Right forelimb (tissue), 1 donor: ENCODE results near the gene CACNA1S.
A peak's percentile ranks its signal among the peaks of the same experiment; 100 is the strongest.

Experiments used
- DNase-seq: peaks from one replicate; pipeline ENCODE4 v3.0.0-alpha.2; 2018

CACNA1S gene

DNA sequence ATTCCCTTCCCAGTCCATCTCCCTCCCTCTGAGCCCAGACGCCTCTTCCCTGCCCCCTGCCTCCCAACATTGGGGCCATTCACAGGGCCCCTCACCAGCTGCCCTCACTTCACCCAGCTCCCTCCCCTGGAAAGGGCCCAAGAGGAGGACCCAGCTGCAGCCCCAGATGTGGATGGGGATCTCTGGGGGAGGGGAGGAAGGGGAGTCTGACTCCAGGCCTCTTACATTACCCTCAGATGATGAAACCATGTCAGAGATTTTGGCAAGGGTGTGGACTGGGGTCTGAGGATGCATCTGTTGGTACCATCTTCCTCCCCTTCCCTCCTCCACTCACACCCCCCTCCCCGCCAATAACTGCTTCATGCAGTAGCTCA, 87.6 kb downstream of the CACNA1S start:
- DNase-seq = no peak

DNA sequence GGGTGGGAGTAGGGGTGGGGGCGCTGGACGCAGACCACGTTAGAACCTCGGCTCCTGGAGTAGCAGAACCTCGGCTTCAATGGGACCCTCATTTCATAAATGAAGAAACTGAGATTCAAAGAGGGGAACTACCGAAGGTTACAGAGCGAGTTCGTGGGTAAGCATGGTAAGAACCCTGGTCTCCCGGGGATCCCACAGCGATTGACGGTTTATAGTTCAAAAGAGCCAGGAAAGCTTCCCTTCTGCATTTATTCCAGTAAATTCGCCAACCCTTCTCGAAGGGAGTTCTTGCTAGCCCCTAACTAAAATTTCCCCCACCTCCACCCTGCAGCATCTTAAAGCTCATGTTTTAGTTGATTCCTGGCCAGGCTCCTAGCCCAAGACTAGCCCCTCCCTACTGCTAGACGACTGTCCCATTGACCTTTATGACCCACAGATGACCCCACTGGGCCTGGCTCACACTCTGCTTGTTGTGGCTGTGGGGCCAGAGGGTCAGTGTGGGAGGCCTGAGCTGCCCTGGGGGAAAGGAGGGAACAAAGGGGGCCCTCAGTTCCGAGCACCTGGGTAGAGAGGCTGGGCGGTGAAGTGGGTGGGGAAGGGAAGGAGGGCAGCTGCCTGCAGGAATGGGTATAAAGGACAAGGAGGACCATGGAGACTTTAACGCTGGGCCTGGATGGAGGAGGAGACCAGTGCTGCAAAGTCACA, 88.2 kb downstream of the CACNA1S start:
- DNase-seq = no peak

DNA sequence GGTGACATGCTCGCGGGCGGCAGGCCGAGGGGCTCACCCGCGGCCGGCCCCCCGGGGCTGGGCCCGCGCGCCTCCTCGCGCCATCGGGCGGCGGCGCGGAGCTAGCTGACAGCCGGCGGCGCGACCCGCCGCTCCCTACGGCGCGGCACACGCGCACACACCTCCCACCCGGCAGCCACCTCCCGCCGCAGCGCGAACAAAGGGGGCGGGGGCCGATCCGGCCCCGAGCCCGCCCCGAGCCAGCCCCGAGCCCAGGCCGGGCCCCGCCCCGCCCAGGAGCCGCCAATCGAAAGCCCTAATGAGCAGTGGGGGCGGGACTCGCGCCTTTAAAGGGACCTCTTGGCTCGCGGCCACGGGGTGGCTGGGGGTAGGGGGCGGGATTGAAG, 88.7 kb downstream of the CACNA1S start, which contains the start of gene KIF21B:
TSS of gene KIF21B (minus strand) at position 198 of the 386 bp plus-strand sequence. CDS start 331 bp downstream, outside the sequence.
- DNase-seq = peak; percentile 83

DNA sequence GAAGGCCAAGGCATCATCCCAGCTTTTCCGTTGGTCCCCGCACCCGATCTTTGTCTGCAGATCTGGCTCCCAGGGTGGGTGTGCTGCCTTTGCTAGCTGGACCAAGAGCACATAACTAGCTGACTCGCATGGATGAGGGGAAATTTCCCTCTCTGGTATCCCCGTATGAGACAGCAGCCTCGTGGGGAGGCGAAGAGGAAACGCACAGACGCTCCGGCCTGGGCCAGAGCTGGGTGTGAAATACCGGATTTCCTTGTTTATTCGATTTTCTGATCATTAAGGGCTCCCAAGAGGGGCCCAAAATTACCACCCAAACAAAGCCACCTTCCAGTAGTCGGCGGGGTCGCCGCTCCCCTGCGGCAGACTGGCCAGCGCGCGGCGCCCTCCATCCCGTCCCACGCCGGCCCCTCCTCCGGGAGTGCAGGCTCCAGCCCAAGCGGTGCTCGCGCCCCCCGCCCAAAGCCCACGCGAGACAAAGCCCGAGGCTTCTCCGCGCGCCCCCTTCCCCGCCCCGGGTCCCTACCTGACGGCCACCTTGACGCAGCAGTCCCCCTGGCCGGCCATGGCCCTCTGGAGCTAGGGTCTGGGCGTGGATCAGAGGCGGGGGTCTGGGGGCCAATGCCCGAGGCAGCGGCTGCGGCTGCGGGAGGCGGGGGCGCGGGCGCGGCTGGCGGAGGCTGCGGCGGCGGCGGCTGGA, 89.3 kb downstream of the CACNA1S start:
- no peak for DNase-seq

DNA sequence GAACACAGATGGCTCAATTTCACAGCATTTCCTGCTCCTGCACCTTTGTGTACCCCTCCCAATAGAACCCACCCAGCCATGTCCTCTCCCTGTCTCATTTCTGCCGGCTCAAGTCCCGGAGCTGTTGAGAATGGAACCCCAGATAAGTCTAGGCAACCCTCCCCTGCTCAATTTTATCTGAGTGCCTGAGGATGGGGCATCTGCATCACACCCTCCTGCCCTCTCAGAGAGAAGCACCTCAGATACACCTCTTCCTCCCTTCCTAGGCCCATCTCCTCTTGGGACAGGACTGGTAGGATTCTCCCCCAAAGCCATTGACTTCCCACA, 89.8 kb downstream of the CACNA1S start:
- no peak for DNase-seq

DNA sequence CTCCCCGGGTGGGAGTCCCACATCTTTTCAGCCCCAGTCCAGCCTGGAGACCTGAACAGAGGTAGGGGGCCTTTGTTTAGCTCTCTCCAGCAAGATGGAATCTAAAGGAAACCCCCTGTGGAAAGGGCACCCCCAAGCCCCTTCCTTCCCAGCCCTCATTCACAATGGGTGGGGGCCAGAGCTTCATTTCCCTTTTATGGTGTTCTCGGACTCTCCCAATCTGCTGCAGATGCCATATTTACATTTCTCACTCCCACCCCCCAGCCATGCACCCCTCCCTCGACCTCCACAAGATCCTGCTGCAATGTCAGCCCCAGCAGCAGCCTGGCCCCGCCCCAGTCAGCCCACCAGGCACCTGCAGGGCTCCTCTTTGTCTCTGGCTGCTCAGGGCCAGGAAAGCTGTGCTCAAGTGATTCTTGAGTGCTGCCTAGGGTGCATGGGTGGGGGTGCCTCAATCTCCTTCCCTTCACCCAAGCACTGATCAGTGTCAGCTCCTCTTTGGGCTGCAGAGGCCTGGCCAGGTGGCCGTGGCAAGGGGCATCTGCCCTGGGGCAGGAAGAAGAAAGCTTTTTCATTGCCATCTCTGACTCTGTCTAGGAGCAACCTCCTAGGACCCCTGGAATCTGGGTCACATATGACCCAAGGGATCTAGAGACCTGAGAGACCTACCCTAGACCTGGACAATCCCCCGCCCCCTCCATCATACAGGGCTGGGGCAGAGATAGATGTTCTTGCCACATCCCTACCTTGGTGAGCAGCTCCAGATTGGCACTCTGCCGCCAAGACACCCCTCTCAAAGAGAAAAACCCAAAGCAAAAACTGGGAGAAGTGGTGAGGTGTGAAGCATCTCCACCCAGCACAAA, 90.4 kb downstream of the CACNA1S start:
- no peak for DNase-seq

DNA sequence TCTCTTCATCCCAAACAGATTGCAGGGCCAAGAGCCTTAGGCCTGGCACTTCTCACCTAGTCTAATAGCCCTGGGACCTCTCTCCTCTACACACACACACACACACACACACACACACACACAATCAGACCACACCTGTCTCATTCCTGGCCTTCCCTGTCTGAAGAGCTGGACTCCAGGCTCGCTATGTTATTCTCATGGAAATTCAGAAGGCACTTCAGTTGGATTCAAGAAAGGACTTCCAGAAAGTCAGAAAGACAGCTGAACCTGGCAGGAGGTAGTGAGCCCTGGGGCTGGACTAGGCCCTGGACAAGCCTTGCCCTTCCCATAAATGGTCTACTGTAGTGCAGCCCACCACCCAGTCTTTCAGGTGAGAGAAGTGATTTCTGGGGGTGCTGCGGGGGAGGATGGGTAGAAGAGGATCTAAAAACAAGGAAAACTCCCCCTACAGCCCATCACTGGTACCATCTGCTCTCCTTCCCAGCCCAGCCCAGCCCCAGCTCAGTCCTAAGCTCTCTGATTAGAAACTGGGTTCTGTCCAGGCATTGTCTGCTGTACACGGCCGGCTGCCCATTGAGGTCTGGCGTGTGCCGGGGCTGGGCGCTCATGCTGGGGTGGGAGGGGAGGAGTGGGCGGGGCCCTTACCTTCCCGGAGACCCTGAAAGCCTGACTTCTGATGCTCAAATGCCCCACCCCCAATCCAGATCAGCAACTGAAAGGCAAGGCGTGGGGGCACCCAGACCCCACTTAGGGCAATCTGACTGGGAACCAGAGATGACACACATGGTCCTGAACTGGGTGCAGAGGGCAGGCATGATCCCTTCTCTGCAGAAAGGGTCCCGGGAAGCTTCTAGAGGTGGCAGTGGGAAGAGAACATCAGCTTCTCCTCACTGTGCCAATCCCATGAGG, 91.3 kb downstream of the CACNA1S start:
- no peak for DNase-seq

DNA sequence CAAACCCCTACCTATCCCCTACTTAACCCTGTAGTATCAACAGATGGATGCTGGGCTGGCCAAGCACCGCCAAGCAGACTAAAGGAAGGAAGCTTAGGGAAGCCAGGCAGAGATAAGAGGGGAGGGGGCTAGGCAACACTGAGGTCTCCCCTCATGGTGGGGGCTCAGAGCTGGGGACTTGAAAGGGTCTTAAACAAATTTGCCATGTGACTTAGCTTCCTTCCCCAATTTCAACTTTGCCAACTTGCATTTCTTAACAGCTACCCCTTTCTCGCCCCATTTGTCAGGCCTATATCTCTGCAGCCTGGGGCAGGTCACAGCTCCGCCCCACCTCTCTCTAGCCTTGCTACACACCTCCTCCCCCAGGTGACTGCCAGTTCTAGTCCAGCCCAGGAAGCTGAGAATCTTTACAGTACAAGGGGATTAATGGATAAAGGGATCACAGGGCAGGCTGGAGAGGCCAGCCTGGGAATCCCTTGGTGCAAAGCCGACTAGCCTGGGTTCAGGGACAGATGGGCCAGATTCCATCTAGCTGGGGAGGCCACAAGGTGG, 92.1 kb downstream of the CACNA1S start:
- no peak for DNase-seq

DNA sequence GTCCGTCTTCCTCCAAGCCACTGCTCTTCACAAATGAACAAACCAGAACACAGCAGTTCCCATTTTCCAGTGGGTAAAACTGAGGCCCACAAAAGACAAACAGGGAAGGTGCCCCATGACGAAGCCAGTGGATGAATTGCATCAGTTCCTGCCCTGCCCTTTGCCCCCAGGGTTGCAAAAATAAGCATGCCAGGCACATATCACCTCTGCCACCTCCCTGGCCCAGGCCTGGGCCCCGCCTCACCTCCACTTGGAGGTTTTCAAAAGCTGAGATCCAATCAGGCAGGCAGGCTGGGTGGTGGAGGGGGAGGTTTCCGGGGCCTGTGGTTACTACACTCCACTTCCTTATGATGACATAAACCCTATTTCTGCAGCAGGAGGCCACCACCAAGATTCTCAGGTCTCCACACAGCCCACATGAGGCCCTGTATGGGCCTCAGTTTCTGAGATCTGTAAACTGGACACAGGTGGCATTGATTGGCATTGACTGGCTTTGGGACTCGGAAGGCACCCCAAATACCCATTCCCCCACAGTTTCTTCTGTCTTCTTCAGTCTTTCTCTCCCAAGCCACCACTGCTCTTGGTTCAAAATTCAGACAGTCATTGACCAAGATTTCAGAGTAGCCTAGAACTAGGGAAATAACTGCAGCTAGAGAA, 92.8 kb downstream of the CACNA1S start:
- no peak for DNase-seq

DNA sequence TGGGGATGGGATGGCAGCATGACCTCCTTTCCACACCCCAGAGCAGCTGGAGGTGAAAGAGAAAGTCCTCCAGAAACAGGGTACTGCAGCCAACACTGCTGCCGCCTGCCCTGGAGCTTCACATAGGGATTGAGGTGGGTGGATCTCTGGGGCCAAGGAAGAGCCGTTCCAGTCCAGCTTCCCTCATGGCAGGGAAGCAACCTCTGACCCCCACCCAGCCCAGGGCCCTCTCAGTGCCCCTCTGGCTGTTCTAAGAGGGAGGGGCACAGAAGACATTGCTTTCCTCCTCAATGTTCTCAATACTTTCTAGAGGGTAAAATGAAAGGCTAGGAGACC, 94.4 kb downstream of the CACNA1S start:
- no peak for DNase-seq

DNA sequence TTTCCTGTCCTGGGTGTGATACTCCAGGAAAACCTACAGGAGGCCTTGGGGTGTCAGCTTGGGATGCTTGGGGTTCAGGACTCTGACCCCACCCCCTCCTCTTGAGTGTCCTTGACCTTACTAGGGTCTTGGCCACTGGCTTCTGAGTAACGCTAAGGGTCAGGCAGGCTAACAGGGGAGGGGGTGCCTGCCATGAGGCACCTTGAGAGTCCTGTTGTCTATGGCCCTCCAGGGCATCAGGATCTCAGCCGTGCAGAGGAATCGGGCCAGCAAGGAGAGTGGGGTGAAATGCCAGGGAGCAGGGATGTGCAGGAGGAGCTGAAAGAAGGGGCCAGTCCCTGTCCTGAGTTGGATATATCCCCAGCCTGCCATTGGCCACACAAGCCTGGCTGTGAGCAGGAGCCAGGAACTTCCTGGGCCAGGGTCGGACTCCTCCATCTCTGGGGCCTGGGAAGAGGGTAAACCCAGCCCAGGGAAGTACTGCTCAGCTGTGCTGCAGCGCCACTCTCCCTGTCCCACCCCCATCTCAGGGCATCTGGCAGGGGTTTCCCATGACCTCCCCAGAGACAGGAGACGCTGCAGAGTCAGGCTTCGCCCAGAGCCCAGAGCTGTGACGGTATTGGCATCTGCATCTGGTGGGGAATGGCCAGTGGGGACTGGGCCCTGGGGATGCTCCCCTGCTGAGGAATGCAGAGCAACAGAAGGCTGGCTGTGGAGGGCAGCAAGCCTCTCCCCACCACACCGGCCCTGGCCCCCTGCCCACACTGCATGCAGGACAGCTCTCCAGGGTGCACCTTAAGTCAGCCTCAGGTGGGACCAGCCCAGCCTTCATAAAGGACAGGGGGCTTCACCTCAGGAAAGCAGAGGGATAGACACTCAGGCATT, 95.0 kb downstream of the CACNA1S start:
- DNase-seq = no peak

DNA sequence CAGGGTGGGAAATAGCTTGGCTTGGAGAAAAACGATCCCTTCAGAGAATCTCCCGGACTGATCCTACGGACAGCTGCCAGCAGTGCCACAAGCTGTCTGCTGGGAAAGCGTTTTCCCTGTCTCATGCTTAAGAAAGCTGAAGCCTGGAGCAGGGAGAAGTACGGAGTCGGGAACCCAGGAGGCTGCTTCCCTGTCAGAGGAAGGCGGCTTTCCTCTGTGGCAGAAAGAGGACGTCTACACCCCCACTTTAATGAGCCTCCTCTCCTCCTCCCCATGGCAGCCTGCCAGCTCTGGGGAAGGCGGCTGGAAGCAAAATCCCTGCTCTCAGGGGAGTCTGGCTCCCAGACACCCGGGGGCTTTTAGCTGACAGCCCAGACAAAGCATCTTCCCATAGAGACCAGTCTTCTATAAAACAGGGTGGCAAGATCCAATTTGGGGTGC, 96.0 kb downstream of the CACNA1S start:
- DNase-seq = peak; percentile 57

DNA sequence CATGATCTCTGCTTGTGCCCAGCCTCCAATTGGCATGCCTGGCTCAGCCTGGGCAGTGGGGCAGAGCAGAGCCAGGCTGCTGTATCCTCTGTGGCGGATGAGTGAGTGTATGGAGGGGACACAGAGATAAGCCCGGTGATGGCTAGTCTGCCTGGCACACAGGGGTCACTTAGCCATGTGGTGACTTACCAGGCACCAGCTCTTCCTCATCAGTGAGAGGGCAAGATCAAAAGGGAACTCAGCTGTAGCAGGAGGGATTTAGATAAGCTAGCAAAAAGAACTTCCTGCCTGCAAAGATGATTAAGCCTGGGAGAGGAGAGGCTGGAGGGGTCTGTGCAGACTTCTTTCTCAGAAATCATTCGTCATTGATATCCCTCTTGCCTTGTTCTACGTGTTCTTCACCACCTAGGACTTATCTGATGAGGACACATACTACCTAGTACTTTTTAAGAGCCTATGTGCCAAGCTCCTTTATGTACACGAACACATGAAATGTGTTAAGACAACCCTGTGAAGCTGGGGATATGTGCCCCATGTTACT, 96.6 kb downstream of the CACNA1S start:
- DNase-seq = no peak

DNA sequence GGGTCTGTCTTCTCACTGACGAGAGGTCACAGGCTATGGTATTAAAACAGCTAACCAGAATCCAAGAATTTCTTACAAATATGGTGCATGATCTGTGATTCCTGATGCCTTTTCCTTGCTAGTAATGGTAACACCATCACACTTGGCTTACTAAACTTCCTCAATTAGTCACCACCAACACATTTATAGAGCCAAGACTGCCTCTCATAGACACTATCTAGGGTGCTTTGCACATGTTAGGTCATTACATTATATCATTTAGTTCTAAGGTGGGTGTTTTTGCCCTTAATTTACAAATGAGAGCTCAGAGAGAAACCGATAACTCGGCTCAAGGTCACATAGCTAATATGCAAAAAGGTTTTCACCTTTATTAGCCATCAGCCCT, 97.4 kb downstream of the CACNA1S start:
- no peak for DNase-seq

DNA sequence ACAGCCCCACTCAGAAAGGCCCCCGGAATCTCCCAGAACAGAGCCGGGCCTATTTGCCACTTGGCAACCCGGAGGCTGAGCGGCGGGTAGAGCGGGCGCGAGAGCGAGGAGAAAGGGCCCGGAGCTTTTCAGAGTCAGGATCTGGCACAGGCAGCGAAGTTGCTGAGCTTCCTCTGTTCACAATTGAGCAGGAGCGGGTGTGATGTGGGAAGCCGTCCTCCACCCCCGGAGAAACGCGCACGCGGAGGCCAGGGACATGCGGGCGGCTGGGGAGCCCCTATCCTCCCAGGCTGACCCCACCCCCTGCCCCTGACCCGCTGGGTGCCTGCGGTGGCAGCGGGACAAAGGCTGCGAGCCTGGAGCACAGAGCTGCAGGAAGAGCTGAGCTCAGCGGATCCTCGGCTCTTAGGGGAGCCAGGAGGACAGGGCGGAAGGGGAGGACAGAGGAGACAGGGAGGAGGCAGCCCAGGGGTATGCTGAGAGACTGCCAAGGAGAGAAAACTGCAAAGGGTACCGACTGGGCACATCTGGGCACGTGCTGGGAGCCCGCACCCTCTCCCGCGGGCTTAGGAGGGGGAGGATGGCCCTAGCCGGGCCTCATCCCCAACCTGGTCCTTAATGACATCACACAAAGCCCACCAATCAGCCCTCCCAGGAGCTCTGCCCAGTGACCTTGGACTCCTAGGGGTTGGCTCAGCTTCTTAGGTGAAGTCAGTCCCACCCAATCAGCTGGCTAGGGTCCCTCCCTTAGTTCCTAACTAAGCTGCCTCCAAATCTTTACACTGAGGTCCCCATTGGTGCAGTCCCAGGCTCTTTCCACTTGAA, 98.0 kb downstream of the CACNA1S start:
- DNase-seq = no peak

DNA sequence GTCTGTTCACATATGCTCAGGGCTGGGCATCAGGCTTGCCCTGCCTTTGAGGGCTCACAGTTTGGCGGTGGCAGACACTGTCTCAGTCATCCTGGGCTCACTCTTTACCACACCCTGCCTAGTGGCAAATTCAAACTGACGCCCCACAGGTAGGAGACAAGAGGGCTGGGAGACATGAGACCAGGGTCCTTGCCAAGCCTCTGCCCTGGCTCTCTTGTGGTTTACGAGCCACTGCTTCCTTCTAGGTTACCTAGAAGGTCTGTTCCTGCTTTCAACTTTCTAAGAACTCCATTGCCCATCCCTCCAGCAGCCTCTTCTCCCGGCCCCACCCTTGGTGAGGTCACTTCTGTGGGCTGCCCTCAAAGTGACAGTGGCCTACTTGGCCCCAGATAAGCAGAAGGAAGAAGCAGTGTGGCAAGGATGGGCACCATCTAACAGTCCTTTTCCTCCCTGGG, 99.2 kb downstream of the CACNA1S start:
- DNase-seq = no peak

DNA sequence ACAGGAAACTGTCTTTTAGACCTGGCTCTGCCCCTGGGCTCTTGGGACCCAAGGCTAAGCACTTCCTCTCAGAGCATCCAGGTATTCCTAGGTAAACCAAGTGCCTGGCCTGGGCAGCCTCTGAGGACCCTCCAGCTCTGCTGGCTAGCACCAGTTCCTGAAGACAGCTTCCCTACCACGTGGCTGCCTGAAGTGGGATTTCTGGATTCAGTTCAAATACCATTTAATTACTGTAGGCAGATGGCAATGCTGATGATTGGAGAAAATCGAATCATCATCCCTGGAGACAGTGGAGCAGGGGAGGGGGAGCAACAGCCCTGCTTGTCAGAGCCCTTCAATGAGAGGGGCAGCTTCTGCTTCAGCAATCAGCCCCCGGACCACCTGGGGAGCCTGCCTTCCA, 100.6 kb downstream of the CACNA1S start:
- no peak for DNase-seq

DNA sequence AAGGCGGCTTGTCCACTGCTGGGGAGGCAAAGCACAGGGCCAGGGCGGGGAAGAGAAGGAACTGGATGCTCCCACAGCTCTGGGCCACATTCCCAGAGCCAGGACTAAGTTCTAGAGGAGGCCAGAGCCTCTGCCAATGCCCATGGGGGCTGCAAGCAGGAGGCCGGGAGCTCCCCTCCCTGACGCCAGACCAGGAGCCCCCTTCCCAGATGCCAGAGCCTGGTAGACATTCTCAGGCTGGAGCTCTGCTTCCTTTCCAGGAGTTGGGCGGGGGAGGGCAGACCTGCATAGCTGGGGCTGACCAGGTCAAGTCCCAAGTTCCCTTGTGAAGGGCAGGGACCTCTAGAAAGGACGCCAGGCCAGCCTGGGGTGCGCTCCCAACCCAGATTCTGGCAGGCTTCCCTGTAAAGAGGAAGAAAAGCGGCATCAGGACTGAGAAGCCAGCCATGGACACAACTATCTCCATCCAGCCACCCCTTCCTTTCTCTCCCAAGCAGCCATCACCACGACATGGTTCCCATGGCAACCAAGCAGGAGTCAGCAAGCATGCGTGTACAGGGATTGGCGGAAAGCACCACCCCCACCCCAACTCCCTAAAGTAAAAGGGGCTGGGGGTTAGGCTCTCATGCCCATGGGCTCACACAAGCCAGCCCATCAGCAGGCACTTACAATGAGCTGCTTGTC, 102.1 kb downstream of the CACNA1S start:
- no peak for DNase-seq
